SKM-1 treated with dmso at 0.1 percent for 144 hours (cell line): Measurements from ENCODE around the gene HSF5.

Experiments used
- DNase-seq: peaks from one replicate; lab custom pipeline; 2025; ENCODE audit not compliant: unreplicated experiment; lab: John Stamatoyannopoulos, UW

HSF5 gene, protein sequence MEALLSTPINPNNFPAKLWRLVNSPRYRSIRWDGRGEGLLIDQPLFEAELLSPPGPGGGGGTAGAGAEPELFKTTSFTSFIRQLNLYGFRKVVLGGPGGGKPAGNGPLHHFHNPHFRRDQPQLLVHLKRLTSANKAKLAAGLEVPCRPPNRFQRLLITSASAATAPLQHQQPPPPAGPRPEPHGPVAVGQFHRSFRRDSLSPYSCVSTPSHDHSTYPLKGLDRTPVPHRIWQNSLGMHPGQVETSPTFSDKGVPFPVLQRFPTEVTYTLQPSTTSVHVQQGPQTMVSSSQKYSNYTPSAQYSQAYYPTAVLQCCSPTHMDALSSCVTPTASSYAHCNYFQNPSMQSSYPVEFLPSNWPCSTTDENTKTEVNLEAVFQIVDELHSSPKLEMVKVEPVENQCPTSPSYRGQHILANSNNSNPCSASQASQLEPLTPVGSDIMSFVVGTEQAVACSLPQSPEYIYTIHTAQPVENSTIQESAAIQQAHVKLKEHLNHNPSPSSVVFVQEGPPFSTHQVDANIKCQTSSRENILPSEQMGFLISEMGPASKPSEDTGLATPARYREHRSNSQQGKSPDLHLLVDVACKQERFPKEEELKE

DNA sequence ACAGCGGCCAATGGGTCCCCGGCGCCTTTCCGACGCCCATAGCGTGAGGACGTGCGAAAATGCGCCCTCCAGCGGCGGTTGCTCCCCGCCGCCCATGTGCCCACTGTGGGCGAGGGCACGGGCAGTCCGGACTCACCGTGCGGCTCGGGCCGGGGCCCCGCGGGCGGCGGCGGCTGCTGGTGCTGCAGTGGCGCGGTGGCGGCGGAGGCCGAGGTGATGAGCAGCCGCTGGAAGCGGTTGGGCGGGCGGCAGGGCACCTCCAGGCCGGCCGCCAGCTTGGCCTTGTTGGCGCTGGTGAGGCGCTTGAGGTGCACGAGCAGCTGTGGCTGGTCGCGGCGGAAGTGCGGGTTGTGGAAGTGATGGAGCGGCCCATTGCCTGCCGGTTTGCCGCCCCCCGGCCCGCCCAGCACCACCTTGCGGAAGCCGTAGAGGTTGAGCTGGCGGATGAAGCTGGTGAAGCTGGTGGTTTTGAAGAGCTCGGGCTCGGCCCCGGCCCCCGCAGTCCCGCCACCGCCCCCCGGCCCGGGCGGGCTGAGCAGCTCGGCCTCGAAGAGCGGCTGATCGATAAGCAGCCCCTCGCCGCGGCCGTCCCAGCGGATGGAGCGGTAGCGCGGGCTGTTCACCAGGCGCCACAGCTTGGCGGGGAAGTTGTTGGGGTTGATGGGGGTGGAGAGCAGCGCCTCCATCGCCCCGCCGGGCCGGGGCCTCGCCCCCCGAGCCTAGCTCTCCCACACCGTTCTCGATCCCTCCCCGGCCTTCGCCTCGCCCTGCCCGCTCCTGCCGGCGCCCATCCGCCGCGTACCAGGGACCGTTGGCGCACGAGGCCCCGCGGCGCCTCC is at the start of gene HSF5:
TSS of gene HSF5 (minus strand) at position 820 of the 839 bp plus-strand sequence. CDS start at position 686, 134 bp downstream.
- DNase-seq, result no peak

DNA sequence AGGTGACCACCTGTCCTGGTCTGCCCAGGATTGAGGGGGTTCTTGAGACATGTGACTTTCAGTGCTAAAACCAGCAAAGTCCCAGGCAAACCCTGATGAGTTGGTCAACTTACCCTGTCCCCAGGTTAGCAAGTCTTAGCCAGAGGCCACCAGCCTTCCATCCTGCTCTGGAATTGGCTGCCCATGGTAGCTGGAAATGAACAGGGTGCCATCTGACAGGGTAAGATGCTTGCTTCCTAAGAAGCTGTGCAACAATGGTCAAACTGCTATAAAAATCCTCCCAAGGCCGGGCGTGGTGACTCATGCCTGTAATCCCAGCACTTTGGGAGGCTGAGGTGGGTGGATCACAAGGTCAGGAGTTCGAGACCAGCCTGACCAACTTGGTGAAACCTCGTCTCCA is 49.1 kb upstream of the HSF5 start:
- no peak for DNase-seq

DNA sequence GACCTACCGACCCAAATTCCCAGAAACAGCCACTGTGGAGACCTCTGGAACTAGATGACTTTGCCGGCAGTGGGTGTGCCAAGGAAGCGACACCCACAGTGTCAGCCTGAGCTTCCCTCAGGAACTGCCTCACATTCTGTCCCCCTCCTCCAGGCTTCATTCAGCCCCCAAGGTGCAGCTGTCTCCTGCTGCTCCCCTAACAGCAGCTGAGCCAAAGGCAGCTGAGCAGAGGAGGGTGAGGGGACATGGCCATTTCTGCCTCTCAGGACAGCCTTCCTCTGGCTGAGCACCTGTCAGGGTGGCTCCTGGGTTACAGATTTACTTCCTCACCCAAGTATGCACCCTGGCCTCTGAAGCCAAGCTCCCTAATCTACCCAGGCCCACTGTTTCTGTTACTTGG is 48.3 kb upstream of the HSF5 start:
- DNase-seq, result no peak

DNA sequence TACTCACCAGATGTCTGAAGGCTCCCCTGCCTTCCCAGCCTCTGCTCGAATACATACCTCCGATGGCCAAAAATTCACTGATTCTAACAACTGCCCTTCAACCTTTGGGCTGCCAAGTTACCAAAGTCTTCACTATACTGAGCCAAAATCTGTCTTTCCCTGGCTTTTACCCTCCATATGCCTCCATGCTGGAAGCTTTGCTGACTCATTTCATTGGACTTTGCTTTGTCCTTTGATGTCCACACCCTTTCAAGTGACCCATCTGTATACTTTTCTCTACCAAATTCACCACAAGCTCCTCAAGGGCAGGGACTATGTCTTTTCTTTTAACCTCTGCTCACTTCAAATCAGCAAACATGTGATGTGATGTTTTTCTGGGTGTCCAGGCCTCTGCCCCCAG is 47.2 kb upstream of the HSF5 start:
- no peak for DNase-seq

DNA sequence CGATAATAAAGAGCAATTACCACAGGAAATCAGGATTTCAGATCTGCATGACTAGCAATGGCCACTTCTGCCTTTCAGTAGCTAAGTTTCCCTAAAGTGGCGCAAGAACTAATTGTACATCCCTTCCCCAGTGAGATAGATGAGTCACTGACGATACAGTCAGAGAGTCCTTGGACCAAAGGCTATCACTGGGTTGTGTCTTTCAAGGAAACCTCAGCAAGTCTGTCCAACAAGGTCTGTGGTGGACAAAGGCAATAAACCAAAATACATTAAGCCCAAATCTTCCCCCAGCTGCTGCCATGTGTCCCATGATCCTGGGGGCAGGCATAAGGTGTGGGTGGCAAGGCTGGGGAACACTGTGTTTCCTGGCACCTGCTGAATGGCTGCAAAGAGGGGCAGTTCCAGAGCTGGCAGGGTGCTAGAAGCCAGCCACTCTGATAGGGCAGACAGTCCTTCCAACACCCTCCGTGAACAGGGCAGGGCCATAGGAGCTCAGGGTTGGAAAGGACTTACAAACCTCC is 46.8 kb upstream of the HSF5 start:
- DNase-seq, result peak; percentile 82

DNA sequence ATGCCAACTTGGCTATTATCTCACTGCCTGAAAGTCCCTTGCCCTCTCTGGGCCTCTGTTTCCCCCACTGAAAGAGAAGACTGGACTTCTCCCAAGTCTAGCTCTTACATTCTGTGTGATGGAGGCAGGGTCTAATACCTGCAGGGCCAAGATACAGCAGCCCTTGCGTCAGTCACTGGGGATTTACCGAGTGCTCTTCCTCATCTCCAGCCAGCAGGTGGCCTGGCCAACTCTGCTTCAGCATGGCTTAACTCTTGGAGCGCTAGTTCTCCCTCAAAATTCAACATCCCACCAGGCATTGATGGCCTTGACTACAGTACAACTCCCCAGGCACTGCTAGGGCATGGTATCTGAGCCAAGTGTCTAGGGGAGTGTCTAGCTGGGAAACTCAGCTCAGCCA is 46.1 kb upstream of the HSF5 start:
- no peak for DNase-seq

DNA sequence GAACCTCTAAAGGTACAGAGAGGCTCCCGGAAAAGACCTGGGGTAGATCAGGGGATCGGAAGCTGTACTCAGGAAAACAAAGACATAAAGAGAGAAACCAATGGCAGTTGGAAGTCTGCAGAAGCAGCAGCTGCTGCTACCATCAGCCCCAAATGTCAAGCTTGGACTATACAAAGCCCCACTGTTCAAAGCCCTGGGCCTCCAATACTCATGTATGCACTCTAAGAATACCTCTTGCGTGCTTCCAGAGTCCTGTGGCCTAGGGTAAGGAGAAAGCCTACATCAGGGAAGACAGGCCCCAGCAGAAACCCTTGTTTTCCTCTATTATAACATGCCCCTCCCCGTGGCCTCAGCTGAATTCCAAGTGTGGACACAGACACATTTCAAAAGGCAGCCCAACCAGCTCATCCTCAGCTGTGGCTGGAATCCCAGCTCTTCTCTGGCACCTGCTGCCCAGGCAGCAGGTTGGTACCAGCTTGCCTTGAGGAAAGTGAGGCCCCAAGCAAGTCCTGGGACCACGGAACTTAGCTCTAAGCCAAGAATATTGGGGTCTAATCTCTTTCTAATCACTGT is 45.5 kb upstream of the HSF5 start:
- DNase-seq, result no peak

DNA sequence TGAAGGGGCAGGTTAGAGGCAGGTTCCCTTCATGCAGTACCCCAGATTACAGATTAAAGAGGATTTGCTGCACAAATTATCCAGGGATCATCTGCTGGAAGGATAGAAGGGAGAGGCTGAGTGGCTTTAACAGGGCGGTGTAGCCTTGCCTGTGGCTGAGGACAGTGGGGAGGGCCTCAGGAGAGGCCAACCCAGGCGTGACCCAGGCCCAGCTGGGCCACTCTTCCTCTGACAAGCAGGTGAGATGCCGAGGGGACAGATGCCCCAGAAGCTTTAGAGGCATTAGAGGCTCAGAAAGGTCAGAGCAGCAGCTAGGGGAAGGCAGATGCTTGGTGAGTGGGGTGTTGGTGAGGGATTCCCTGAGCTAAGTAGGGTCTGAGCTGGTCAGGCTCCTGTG is 44.3 kb upstream of the HSF5 start:
- no peak for DNase-seq

DNA sequence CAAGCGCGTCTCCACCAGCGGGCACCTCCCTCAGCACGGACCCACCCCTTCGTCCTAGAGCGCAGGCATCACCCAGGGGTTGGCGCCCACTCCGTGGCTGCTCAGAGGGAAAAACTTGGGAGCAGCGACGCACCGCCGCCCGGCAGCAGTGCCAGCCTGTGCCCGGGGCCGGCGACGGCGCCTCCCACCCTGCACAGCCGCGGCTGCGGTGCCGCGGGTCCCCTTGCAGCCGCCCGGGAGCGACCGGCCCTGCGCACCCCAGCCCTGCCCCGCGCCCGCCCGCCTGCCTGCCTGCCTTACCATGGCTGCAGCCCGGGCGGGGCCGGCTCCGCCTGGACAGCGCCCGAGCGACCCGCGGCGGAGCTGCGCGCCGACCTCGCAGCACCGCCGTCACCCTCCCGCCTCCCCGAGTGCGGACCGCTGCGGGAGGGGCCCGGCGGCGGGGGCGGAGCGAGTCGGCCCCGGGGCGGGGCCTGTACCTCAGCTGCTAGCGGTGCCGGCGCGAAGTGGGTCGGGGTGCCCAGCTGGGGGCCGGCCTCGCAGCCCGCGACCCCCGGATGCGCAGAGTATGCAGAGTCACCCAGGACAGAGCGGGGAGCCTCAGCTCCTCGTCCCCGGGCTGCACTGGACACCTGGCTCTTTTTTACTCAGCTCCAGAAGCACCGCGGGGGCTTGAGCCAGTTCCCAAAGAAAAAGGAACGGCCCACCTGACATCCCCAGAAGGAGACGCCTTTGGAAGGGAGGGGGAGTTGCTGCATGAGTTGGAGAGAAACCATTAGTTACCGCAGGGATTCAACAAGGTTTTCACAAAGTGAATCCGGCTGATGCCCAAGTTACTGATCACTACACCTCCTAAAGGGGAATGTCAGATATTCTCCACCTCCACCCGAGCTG is 43.7 kb upstream of the HSF5 start:
- DNase-seq, result no peak

DNA sequence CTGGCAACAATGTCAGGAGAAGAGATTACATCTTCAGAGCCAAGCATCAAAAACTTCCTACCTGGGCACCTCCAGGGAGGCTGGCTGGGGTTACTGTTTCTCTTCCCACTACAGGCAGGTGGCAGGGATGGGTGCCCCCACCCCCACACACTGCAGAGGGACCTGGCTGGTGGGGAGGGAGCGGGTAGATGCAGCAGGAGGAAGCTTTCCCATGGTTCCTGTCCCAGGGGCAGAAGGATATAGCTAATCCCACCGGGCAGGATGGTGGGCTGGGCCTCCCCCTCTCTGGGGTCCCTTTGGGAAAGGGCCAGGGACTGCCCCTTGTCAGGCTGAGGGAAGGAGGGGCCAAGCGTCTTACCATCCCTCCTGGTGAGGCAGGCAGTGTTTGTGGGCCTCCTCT is 42.9 kb upstream of the HSF5 start:
- DNase-seq, result no peak

DNA sequence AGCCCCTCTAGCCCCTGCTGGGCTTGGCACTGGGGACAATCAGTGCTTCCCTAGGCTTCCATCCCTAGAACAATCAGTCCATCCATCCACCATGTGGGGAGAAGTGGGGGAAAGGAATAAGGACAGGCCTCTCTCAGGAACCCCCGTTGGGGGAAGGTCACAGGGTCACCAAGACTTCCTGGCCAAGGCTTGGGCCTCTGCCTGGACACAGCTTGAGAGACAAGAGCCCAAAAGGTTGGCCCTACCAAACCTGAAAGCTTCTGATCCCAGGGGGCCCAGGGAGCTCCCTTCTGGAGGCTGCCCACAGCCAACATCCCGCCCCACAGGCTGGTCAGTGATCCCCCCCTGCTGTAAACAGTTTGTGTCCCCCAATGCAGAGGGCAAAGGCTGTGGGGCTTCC is 42.4 kb upstream of the HSF5 start:
- DNase-seq, result no peak

DNA sequence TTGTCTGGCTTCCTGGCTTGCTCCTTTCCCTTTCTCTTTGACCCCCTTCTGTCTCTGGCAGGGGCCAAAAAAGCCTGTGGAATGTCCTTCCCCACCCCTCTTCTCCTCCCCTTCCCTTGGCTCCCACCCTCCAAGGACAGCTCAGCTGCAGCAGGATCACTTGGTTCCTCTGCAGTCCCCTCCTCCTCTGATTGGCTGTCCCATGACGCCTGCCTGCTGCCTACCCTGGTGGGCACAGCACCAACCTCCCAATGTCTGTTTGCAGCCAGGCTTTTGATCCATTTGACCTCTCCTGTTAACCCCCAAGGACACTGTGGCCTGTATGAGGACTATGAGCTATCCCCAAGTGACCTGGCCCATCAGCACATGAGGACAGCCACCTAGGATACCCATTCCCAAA is 41.1 kb upstream of the HSF5 start:
- no peak for DNase-seq

DNA sequence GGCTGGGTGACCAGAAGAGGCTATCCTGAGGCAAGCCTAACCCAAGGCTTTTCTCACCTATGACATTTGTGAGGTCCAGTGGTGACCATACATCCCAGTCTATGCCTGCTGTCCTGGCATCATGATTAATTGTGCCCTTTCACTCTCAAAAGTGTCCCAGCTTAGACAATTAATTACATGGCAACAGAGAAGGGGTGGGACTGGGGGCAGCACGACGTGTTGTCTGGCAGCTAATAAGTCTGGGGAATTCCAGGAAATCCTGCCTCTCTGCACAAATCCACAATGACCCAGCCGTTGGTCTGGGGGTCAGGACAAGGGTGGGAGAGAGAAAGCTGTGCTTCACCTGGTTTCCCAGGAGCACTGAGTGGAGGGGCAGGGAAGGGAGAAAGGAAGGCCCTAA is 40.2 kb upstream of the HSF5 start:
- DNase-seq, result no peak

DNA sequence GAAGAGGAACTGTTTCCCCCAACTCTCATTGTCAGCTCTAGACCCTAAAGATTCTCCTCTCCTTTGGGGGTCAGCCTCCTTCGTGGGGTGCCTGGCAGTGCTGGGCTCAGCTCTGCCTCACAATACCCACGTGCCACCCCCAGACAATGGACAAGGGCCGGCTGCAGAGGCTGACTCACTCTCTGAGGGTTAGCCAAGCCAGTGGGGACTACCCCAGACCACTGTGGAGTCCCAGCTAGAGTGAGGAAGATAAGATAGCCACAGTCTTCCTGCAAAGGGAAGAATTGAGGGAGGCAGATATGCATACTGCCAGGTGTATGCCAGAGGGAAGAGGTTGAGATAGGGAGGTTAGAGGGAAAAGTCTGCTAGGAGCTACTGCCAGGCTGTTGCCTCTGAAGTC is 39.7 kb upstream of the HSF5 start:
- DNase-seq, result no peak

DNA sequence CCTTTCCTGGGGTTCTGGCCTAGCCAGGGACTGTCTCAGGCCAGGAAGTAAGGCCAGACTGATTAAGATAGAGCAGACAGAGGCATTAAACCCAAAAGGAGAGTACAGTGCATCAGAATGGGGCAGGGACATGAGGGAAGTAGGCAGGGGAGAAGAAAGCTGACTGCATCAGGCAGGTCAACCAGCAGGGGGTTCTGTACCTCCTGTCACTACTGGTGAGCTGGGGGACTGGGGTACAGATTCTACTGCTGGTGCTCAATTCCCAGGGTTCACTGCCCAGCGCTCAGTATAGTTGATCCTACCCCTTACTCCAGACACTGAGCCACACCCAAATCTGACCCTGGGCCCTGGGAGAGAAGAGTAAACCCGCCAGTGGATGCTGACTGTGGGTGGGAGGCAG is 39.1 kb upstream of the HSF5 start:
- peak; percentile 29 for DNase-seq

DNA sequence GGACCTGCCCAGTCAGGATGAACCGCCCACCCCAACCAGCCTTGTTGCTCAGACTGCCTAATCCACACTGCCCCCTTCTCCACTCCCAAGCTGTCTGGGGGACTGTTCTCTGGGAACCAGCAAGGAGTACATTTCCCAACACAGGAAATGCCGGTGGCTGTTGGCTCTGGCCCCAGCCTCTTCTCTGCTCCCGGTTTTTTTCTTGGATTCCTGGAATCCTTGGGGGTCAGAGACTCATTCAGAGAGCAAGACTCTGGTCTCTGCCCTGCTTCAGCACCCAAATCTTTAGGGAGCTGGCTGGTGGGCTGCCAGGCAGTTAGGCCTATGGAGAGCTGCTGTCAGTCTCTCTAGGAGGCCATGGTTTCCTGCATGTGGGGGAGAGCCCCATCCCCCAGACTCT is 37.0 kb upstream of the HSF5 start:
- no peak for DNase-seq

DNA sequence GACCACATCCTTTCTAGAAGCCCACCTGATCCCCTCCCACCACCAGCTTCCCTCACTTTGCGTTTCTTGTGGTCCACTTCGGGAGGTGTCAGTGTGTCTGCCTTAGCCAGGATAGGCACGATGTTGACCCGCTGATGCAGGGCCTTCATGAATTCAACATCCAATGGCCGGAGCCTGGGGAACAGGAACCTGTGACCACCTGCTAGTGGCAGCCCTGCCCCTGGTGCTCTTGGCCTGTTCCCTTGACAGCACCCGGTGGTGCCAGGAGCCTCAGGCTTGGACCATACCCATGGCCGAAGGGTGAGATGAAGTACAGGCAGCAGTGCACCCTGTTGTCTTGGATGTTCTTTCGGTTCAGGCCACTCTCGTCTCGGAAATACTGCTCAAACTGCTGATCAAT is 33.5 kb upstream of the HSF5 start:
- peak; percentile 43 for DNase-seq

DNA sequence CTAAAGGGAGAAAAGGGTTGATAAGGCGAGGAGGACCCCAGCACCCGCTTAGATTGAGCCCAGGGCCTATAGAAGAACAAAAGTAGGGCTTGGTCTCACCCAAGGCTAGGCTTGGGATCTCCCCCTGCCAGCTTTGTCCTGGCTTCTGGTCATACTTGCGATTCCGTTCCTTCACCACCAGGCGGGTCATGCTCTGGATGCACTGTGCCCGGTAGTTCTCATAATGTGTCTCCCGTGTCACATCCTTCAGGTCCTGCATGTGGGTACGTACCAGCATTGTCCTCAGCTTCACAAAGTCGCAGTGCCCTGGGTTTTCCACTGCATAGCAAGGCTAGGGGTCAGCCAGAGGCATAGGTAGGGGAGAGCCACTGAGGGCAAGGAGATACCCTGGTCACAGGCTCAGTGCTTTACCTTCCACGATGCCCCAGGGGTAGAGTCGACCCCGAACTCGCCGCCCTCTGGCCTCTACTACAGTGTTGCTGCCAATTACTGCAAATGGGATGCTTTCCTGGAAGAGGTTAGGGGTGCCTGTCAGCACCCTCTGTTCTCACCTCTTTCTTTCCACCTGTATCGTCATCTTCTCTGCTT is 32.7 kb upstream of the HSF5 start:
- DNase-seq, result no peak

DNA sequence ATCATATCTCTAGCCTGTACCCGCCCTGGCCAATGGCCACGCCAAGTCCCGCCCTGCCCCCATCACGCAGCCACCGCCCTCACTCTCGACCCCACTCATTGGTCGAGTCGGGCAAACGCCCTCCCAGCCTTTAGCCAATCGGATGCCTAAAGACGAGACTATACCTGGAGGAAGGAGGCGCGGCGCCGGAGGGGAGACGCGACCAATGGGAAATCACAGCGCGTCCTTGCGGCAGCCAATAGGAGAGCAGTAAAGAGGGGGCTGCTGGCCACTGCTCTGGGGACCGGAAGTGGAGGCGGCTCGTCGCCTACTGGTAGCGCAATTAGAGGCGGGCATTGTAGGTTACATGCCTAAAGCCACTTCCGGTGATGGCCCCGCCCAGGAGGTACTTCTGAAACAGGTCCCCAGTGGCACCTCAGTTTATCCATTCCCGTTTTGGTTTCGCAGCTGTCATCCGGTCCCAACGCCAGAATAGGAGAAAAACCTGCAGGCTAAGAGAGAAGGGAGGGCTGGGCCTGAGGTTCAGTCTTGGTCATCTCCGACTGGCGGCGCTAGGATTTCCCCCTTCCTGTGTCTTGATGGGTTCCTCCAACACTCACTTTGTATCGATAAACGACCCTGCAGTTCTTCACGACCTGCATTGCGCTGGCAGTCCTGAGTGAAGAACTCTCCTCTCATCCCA is 29.9 kb upstream of the HSF5 start:
- DNase-seq, result peak; percentile 100
